DMS53 (cell line): ENCODE data around the gene CACNA1A.

Source experiments
- DNase-seq: peaks from one replicate; lab custom pipeline; 2025; lab: John Stamatoyannopoulos, UW

Gene CACNA1A

DNA sequence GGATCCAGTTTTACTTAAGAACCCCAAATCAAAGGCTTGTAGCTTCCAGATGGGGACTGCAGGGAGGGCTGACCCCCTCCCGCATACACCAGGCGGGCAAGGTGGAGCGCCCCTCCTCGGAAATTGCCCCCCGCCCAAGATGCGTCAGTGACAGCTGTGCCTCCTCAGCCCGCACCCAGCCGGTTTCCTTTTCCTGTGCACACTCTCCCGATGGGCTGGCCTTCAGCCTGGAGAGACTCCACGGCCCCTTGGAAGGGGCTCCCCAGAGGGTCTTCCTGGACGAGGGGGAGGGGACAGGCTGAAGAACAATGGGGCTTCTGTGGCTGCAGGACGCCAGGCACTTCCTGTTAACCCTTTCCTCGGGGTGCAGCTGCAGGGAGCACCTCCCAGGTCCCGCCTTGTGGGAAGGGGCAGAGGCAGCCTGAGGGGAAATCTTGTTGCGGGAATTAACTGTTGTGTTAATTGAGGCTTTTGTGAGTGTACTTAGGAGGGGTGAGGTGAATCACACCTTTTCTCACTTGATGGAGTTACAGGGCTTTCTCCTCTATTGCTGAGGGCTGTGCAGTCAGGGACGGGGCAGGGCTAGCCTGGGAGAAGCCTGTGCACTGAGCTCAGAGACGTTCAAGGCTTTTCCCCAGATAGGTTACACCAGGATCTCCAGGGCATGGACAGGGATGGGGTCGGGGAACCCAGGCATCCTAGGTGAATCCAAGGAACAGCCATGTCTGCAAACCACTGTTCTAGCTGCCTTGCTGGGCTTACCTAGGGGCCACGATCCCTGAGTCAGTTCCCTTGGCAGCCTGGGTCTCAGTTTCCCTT lies 341.7 kb downstream of the CACNA1A start:
- peak; percentile 64 for DNase-seq

DNA sequence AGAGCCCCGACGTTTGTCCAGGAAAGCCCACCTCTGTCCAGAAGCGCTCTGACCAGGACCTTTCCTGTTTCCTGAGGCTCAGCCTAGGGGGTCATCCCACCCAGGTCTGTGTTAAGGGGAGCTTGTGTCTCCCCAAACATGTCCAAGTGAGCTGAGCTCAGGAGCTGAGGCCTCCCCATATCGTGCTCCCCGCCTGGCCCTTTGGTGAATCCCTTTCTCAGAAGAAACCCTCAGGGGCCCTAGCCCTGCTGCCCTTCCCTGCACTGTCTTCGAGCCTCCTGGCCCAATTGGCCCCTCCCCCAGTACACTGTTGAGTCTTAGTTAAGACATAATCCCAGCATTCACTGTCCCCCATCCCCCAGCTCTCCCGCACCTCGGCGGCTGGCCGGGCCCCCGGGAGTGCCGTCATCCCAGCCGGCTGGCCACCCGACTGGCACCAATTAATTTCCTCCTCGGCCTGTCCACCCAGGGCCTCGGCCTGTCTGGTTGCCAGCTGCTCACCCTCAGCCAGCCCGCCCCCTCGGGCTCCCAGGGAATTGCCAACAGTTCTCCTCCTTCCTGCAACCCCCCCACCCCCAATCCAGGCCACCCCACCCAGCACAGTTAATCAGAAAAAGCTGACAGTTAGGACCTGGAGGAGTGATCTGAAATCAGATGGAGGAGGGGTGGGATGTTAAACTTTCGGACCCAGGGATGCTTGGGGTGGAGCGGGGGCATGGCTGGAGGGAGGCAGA lies 342.5 kb downstream of the CACNA1A start:
- DNase-seq = peak; percentile 84

DNA sequence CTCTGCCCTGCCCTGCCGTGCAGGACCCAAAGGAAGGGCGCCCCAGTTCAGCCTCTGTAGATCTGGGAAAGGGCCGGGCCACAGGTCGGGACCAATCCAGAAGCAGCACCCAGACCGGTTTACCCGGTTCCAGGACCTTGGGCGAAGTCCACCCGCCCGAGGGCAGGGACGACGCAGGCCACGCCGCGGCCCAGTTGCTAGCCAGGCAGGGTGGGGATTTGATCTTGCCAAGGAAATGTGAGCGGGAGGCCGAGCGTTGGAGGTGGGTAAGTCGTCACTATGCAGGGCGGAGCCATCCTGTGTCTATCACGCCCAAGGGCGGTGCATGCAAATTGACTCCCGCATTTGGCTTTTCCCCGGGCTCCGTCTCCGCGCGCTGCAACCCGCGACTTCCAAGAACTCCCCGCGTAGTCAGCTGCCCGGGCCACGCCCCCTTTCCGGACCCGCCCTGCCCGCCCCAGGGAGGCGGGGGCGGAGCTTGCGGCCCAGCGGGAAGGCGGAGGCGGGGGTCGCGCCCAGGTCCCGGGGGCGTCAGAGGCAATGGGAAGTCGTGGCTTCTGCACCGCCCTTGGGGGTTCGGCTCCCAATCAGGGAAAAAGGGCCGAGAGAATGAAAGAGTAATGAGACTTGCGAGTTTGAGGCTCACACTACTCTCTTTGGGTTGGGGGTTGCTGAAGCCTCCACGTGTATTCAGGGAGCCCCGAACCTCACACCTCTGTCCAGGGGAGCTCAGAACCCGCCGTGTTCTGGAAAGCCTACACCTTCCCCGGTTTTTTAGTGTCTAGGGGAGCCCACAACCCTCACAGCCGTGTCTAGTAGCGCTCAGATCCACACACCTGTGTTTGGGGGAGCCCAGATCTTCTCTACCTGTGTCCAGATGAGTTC lies 343.3 kb downstream of the CACNA1A start:
- DNase-seq = peak; percentile 98

DNA sequence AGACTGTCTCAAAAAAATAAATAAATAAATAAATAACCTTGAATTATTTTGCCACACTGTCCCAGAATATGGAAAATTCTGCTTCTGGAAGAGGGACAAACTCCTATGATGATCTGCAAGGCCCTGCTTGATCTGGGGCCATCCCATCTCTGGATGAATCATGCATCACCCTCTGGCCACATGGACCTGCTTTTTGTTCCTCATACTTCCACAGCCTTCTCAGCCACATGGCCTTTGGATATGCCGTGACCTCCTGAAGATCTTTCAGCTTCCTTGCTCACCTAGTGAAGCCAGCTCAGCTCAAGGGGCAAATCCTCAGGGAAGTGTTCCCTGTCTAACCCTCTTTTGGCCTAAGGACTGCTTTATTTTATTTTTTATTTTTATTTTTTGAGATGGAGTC lies 345.7 kb downstream of the CACNA1A start:
- peak; percentile 13 for DNase-seq

DNA sequence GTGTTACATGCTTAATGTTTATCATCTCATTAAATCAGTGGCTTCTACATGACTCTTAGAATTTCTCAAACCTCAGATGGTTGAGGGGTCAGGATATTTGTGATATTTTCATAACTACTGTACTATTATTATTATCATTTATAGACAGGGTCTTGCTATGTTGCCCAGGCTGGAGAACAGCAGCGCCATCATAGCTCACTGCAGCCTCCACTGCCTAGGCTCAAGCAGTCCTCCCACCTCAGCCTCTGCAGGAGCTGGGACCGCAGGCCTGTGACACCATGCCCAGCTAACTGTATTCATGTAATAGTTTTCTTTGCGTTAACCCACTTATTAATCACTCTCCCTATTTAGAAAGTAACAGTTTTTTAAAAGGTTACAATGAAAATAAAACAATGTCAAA lies 346.6 kb downstream of the CACNA1A start:
- DNase-seq = no peak
